Measurements from ENCODE around the gene UBE2N.
"Not testable (repeated sequence)": the region's sequence is repeated elsewhere in the genome, so short reads cannot be mapped to it uniquely, and the experiment has no call there.

UBE2N gene

GRCh38 chr12:93427779-93428564, 13.8 kb downstream of the UBE2N start:
- no peak overlapping the region for H3K4me3 ChIP-seq (ENCODE audit: extremely low read depth, insufficient read depth, low read length, poor library complexity, severe bottlenecking)
- H3K4me1 ChIP-seq (ENCODE audit: control insufficient read depth, insufficient read depth, low read length, poor library complexity, severe bottlenecking): peaks cover 33% of the 10 kb centered on the region
- no peak overlapping the region for H3K27ac ChIP-seq (ENCODE audit: low read depth, low read length, severe bottlenecking)
- no peaks in the 10 kb centered on the region for H3K9me3 ChIP-seq (ENCODE audit: control insufficient read depth, low read length)
- H3K36me3 ChIP-seq (ENCODE audit: control insufficient read depth, insufficient read depth, low read length): peaks cover under 1% of the 10 kb centered on the region
- 77 to 100% methylated on average over 1 of the region's 5 CpGs for WGBS, 2 experiments (ENCODE audit: insufficient coverage in 2 of 2)

- no peaks in the 10 kb centered on the region for H3K36me3 ChIP-seq (ENCODE audit: control insufficient read depth, insufficient read depth, low read length)
- H3K4me3 ChIP-seq (ENCODE audit: extremely low read depth, insufficient read depth, low read length, poor library complexity, severe bottlenecking): no peak overlapping the region
- no CpG with 5 or more reads among the region's 1 CpG for WGBS, 2 experiments (ENCODE audit: insufficient coverage in 2 of 2)
- no peaks in the 10 kb centered on the region for H3K9me3 ChIP-seq (ENCODE audit: control insufficient read depth, low read length)
- H3K4me1 ChIP-seq (ENCODE audit: control insufficient read depth, insufficient read depth, low read length, poor library complexity, severe bottlenecking): peaks cover 33% of the 10 kb centered on the region
- H3K27ac ChIP-seq (ENCODE audit: low read depth, low read length, severe bottlenecking): no peak overlapping the region
Measured at GRCh38 chr12:93426412-93426805, 15.3 kb downstream of the UBE2N start.

GRCh38 chr12:93425736-93426411, 15.9 kb downstream of the UBE2N start:
- 93 to 96% methylated on average over 2 to 4 of the region's 8 CpGs for WGBS, 2 experiments (ENCODE audit: insufficient coverage in 2 of 2)
- Histone ChIP-seq H3K4me3 (ENCODE audit: extremely low read depth, insufficient read depth, low read length, poor library complexity, severe bottlenecking) (no peak overlapping the region), H3K9me3 (ENCODE audit: control insufficient read depth, low read length) (no peaks in the 10 kb centered on the region), H3K4me1 (ENCODE audit: control insufficient read depth, insufficient read depth, low read length, poor library complexity, severe bottlenecking) (peaks cover 33% of the 10 kb centered on the region), H3K36me3 (ENCODE audit: control insufficient read depth, insufficient read depth, low read length) (no peaks in the 10 kb centered on the region), H3K27ac (ENCODE audit: low read depth, low read length, severe bottlenecking) (peak overlapping the region; percentile 23)

- H3K9me3 ChIP-seq (ENCODE audit: control insufficient read depth, low read length): no peaks in the 10 kb centered on the region
- WGBS, 2 experiments (ENCODE audit: insufficient coverage in 2 of 2): no CpG with 5 or more reads among the region's 2 CpGs
- H3K36me3 ChIP-seq (ENCODE audit: control insufficient read depth, insufficient read depth, low read length): no peaks in the 10 kb centered on the region
- H3K4me1 ChIP-seq (ENCODE audit: control insufficient read depth, insufficient read depth, low read length, poor library complexity, severe bottlenecking): peaks cover 33% of the 10 kb centered on the region
- H3K4me3 ChIP-seq (ENCODE audit: extremely low read depth, insufficient read depth, low read length, poor library complexity, severe bottlenecking): no peak overlapping the region
- no peak overlapping the region for H3K27ac ChIP-seq (ENCODE audit: low read depth, low read length, severe bottlenecking)
Measured at GRCh38 chr12:93422050-93422449, 19.7 kb downstream of the UBE2N start.

GRCh38 chr12:93419388-93420034, 22.2 kb downstream of the UBE2N start:
- no peaks in the 10 kb centered on the region for H3K9me3 ChIP-seq (ENCODE audit: control insufficient read depth, low read length)
- H3K27ac ChIP-seq (ENCODE audit: low read depth, low read length, severe bottlenecking): no peak overlapping the region
- peaks cover 17% of the 10 kb centered on the region for H3K4me1 ChIP-seq (ENCODE audit: control insufficient read depth, insufficient read depth, low read length, poor library complexity, severe bottlenecking)
- H3K4me3 ChIP-seq (ENCODE audit: extremely low read depth, insufficient read depth, low read length, poor library complexity, severe bottlenecking): no peak overlapping the region
- peaks cover 3% of the 10 kb centered on the region for H3K36me3 ChIP-seq (ENCODE audit: control insufficient read depth, insufficient read depth, low read length)
- 20% methylated on average over 1 of the region's 1 CpG; no CpG with 5 or more reads in 1 of the 2 experiments for WGBS, 2 experiments (ENCODE audit: insufficient coverage in 2 of 2)

GRCh38 chr12:93417967-93418480, 23.7 kb downstream of the UBE2N start:
- 89 to 100% methylated on average over 3 of the region's 4 CpGs for WGBS, 2 experiments (ENCODE audit: insufficient coverage in 2 of 2)
- H3K9me3 ChIP-seq (ENCODE audit: control insufficient read depth, low read length): no peaks in the 10 kb centered on the region
- H3K4me1 ChIP-seq (ENCODE audit: control insufficient read depth, insufficient read depth, low read length, poor library complexity, severe bottlenecking): peaks cover 5% of the 10 kb centered on the region
- no peak overlapping the region for H3K4me3 ChIP-seq (ENCODE audit: extremely low read depth, insufficient read depth, low read length, poor library complexity, severe bottlenecking)
- no peak overlapping the region for H3K27ac ChIP-seq (ENCODE audit: low read depth, low read length, severe bottlenecking)
- H3K36me3 ChIP-seq (ENCODE audit: control insufficient read depth, insufficient read depth, low read length): peaks cover 8% of the 10 kb centered on the region

- H3K27ac ChIP-seq (ENCODE audit: low read depth, low read length, severe bottlenecking): no peak overlapping the region
- H3K36me3 ChIP-seq (ENCODE audit: control insufficient read depth, insufficient read depth, low read length): peaks cover 11% of the 10 kb centered on the region
- H3K9me3 ChIP-seq (ENCODE audit: control insufficient read depth, low read length): no peaks in the 10 kb centered on the region
- peaks cover 4% of the 10 kb centered on the region for H3K4me1 ChIP-seq (ENCODE audit: control insufficient read depth, insufficient read depth, low read length, poor library complexity, severe bottlenecking)
- no peak overlapping the region for H3K4me3 ChIP-seq (ENCODE audit: extremely low read depth, insufficient read depth, low read length, poor library complexity, severe bottlenecking)
- WGBS, 2 experiments (ENCODE audit: insufficient coverage in 2 of 2): 100% methylated on average over 1 of the region's 3 CpGs
Measured at GRCh38 chr12:93415723-93416464, 25.9 kb downstream of the UBE2N start.

GRCh38 chr12:93413064-93413463, 28.7 kb downstream of the UBE2N start:
- Histone ChIP-seq H3K4me3 (ENCODE audit: extremely low read depth, insufficient read depth, low read length, poor library complexity, severe bottlenecking) (no peak overlapping the region), H3K4me1 (ENCODE audit: control insufficient read depth, insufficient read depth, low read length, poor library complexity, severe bottlenecking) (peaks cover 4% of the 10 kb centered on the region), H3K9me3 (ENCODE audit: control insufficient read depth, low read length) (no peaks in the 10 kb centered on the region), H3K27ac (ENCODE audit: low read depth, low read length, severe bottlenecking) (peak overlapping the region; percentile 18), H3K36me3 (ENCODE audit: control insufficient read depth, insufficient read depth, low read length) (peaks cover 22% of the 10 kb centered on the region)
- WGBS, 2 experiments (ENCODE audit: insufficient coverage in 2 of 2): 89 to 90% methylated on average over 3 of the region's 3 CpGs

- H3K4me1 ChIP-seq (ENCODE audit: control insufficient read depth, insufficient read depth, low read length, poor library complexity, severe bottlenecking); H3K4me3 ChIP-seq (ENCODE audit: extremely low read depth, insufficient read depth, low read length, poor library complexity, severe bottlenecking); H3K27ac ChIP-seq (ENCODE audit: low read depth, low read length, severe bottlenecking); H3K9me3 ChIP-seq (ENCODE audit: control insufficient read depth, low read length): not testable (repeated sequence)
- peaks cover 25% of the 10 kb centered on the region for H3K36me3 ChIP-seq (ENCODE audit: control insufficient read depth, insufficient read depth, low read length)
- WGBS, 2 experiments (ENCODE audit: insufficient coverage in 2 of 2): 100% methylated on average over 2 of the region's 8 CpGs
Measured at GRCh38 chr12:93412396-93412795, 29.4 kb downstream of the UBE2N start.

GRCh38 chr12:93411060-93411459, 30.7 kb downstream of the UBE2N start:
- H3K36me3 ChIP-seq (ENCODE audit: control insufficient read depth, insufficient read depth, low read length): peaks cover 28% of the 10 kb centered on the region
- not testable (repeated sequence) for H3K4me1 ChIP-seq (ENCODE audit: control insufficient read depth, insufficient read depth, low read length, poor library complexity, severe bottlenecking); H3K9me3 ChIP-seq (ENCODE audit: control insufficient read depth, low read length); H3K4me3 ChIP-seq (ENCODE audit: extremely low read depth, insufficient read depth, low read length, poor library complexity, severe bottlenecking)
- peak overlapping the region; percentile 13 for H3K27ac ChIP-seq (ENCODE audit: low read depth, low read length, severe bottlenecking)
- 90 to 92% methylated on average over 2 to 5 of the region's 6 CpGs for WGBS, 2 experiments (ENCODE audit: insufficient coverage in 2 of 2)
